Amniotic stem cell (primary cell): ENCODE results near the gene AHNAK.
"Not testable (repeated sequence)": the region's sequence is repeated elsewhere in the genome, so short reads cannot be mapped to it uniquely, and the experiment has no call there.

Source experiments
- DNase-seq: peaks from one replicate; lab custom pipeline; 2025; lab: John Stamatoyannopoulos, UW

Gene AHNAK

DNA sequence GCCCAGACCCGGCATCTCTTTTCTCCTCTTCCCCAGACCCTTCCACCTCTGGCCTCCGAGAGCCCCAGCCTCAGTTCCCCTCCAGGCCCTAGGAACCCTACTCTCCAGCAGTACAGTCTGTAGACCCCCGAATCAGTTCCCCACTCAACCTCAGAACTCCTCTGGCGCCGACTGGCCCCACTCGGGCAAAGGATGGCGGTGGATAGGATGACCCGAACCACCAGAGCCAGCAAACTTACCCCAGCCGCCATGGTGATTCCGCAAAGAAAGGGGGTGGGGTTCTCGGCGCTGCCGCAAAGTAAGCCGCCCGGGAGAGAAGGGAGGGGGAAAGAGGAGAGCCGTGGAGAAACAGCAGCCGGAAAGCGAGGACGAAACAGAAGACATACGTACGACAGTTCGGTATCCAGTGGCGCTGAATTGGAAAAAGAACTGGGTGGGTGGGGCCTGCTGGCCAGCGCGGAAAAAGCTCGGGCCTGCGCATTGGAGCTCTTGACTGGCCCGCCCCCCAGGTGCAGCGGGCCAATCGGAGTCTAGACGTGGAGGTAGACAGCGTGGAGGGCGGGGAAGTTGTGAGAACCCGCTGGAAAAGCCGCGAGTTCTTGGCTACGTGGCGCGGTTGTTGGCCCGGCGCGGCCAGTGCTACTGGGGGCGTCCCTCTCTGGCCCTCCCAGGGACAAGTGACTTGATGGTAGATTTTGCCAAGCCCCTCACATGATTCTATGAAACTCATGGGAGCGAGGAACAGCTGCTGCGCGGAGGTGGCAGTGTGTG, 27.2 kb upstream of the AHNAK start, which contains the start of gene EEF1G:
EEF1G (minus strand) TSS at position 300 of the 771 bp plus-strand sequence; CDS start at position 251, 49 bp downstream.
- DNase-seq, result peak; percentile 99

GRCh38 chr11:62573006-62573591, 26.5 kb upstream of the AHNAK start:
- DNase-seq, result no peak

DNA sequence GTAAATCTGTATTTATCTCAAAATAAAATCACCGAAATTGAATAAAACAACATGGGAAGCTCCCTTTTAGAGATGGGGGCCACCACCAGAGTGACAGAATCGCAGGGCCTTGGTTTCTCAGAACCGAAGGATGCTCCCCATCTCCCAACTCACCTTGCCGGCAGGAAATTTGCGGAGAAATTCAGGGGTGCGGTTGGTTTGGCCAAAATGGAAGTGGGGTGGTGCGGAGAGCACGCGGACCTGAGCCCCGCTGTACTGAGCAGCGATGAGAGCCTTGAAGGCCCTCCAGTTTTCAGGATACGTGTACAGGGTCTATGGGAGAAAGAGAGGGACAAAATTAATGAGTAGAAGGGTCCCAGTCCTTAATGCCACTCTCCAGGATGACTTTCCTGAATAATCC, 25.8 kb upstream of the AHNAK start:
- no peak for DNase-seq

GRCh38 chr11:62571493-62571892, 24.9 kb upstream of the AHNAK start:
- not testable (repeated sequence) for DNase-seq

GRCh38 chr11:62570903-62571302, 24.3 kb upstream of the AHNAK start:
- DNase-seq, result not testable (repeated sequence)

GRCh38 chr11:62569611-62570010, 23.0 kb upstream of the AHNAK start:
- DNase-seq, result no peak

DNA sequence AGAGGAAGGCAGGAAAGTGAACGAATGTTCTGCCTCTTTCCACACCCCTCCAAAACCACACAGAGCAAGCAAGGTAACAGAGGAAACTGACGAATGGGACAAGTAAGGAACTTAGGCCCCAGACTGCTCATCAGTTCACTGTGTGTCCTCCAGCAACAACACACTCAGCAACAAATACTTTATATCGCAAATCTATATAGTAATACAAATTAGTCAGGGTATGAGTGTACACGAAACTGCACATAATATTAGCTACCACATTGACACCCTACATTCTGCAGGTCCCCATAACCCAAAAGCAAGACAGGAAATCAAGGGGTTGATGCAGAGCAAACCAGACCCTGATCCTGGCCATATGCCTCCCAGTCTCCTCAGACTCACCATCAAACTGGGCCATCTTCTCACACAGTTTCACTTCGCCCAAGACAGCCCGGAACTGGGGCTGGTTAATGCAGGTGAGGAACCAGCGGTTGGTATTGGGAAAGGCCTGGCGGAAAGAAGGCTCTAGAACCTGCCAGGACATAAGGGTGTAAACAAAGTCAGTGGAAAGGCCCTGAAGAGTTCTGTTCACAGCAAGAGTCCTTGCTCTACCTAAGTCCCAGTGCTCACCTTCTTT, 20.5 kb upstream of the AHNAK start:
- no peak for DNase-seq

DNA sequence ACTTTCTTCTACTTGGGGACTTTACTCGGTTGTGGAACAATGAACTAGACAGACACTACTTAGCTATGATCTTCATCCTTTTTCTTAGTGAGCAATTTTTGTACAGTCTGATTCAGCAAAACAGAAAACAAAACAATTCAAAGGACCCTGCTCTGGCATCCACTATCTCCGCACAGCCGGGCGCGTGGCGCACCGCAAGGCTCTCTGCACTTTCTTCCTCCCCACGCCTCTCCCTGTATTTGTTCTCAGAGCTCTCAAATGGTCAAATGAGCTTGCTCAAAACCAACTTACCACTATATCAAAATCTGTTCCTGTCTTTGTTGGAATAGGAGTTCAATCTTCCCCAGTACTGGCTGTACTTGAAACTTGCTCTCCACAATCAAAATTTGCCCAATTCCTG, 19.6 kb upstream of the AHNAK start:
- no peak for DNase-seq

DNA sequence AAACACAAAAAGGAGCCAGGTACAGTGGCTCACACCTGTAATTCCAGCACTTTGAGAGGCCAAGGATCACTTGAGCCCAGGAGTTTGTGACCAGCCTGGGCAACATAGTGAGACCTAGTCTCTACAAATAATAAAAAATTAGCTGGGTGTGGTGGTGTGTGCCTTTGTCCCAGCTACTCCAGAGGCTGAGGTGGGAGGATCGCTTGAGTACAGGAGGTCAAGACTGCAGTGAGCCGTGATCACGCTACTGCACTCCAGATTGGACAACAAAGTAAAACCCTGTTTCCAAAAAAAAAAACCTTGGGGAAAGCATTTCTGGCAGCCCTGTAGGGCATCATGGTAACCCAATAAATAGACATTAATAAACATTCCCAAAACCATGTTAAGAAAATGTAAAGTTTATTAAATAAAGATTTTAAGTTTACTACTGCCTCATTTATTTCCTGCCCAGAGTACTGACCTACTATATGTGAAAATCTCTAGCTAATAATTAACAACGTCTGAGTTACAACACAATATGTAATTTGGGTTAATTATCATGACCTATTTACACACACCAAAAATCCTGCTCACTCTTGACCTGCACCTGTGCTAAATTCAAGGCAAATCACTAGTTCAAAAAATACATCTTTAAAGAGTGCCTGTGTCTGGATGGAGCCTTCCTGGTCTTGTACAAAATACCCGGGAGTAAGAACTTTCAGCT, 18.6 kb upstream of the AHNAK start:
- DNase-seq, result no peak

GRCh38 chr11:62561677-62562230, 15.1 kb upstream of the AHNAK start:
- DNase-seq, result not testable (repeated sequence)

- peak; percentile 94 for DNase-seq
Measured at GRCh38 chr11:62560566-62561103, 14.0 kb upstream of the AHNAK start.

- not testable (repeated sequence) for DNase-seq
Measured at GRCh38 chr11:62559626-62560025, 13.0 kb upstream of the AHNAK start.

GRCh38 chr11:62559204-62559603, 12.6 kb upstream of the AHNAK start:
- no peak for DNase-seq

GRCh38 chr11:62558669-62559068, 12.1 kb upstream of the AHNAK start:
- no peak for DNase-seq

DNA sequence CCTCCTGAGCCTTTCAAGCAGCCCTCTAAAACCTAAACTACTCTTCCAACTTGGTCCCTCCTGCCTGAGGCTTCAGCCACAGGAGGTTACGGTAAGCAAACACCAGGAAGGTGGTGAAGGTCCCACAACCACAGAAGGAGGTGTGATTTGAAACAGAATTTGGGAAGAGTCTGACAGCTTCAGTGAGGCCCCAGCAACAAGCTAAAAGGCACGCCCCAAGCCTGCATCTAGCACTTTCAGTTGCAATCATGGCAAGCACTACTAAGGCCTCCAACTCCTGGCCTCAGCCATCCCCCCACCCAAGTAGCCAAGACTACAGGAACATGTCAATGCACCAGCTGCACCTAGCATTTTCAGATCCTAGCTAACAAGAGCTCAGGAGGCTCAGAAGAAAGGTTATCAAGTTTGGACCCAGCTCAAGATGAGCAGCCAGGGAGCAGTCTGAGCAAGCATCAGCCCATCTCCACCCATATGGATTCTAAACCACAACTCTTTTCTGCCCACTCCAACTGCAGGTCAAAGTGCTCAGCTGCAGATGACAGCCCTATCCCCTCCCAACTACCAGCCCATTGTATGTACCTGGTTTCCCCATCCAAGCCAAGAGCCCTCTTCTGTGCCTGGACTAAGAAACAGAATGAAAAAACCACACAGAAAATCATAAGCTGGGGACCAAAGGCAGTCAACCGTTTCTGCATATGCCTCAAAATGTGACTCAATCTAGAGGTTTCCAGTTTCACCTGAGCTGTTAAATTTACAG, 10.4 kb upstream of the AHNAK start:
- DNase-seq, result no peak

DNA sequence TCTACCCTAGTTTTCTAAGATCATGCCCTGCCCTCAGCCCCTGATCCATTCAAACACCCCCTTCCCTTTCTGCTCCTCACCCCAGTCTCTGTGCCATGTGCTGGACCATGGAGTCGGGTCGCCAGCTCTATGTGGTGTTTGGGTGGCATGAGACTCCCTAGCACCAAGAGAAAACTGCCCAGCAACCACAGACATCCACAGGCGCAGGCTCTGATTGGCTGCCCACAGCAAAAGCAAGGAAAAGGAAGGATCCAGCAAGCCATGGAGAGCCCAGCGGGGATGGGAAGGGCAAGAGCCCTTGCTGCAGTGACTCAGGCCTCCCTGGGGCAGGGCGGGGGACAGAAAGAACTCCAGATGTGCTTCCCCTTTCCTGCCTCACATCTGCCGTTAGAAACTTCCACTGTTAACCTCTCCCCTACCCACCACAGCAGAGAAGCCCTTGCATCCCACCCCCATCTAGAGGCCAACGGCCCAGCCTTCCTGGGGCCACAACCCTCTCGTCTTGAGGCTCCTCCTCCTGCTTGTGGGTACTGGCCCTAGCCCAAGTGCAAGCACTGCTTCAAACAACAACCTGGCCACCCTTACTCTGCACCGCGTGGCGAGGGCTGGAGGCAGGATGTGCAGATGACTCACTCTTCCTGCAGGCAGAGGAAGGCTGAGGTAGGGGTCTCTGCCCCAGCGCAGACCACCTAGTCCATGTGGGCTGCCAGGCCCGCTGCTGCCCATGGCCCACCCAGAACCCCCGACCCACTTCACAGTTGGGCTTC, 9.7 kb upstream of the AHNAK start:
- DNase-seq, result peak; percentile 94

DNA sequence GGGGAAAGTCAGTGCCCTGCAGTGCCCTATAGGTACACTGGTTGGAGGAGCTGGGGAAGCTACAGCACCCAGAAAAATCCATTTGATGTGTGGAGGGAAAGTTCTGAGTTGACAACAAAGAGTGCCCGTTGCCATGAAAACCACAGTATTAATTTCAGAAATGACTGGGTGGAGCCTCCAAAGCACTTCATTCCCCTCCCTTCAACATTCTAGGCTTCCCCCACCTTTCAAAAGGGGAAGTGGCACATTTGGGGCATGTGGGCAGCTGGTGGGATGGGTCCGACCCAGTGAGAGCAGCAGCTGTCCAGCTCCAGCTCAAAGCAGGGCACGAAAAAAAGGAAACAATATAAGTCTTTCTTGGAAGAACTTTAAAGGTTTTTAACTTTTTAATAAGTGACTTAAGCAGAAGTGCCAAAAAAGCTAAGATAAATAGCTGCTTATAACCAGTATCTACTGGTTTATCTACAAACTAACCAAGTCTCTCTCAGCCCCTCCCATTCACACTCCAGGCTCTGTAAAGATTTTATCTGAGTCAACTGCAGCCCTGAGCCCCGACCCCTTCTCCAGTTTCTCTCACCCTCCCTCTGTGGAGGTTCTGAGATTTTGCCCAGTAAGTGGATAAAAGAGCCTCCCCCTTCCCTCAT, 9.0 kb upstream of the AHNAK start:
- no peak for DNase-seq

- no peak for DNase-seq
Measured at GRCh38 chr11:62554387-62555167, 8.0 kb upstream of the AHNAK start.

GRCh38 chr11:62553839-62554361, 7.3 kb upstream of the AHNAK start:
- peak; percentile 80 for DNase-seq
